Smooth muscle cell (in vitro differentiated cells): ENCODE data around the gene CLECL1. TPM values are rescaled to one million over a fixed set of nuclear protein-coding genes. Genes with fewer than 3 reads are reported as not detected.

ENCODE experiments used
- DNase-seq: peaks from one replicate; lab custom pipeline; 2025; ENCODE audit not compliant: unreplicated experiment; lab: John Stamatoyannopoulos, UW
- H2AFZ ChIP-seq: fragments of 200-600 bp; sonication (generic); 2 replicates; pipeline ENCODE4 v1.6.0; 2016; ENCODE audit warnings: antibody characterized with exemption, low read depth, mild to moderate bottlenecking
- H3F3A ChIP-seq: fragments of 200-600 bp; sonication (generic); 2 replicates; pipeline ENCODE4 v1.6.0; 2017; ENCODE audit warnings: antibody characterized with exemption, low read depth
- H3K27ac ChIP-seq: fragments of 200-600 bp; sonication (generic); 2 replicates; pipeline ENCODE4 v1.5.1; 2016; ENCODE audit warnings: low read depth, mild to moderate bottlenecking
- H3K27me3 ChIP-seq: fragments of 200-600 bp; sonication (generic); 2 replicates; pipeline ENCODE4 v1.6.1; 2016; ENCODE audit warnings: low read depth, mild to moderate bottlenecking
- H3K36me3 ChIP-seq: fragments of 200-600 bp; sonication (generic); 2 replicates; pipeline ENCODE4 v1.5.1; 2016; ENCODE audit warnings: low read depth
- H3K4me1 ChIP-seq: fragments of 200-600 bp; sonication (generic); 2 replicates; pipeline ENCODE4 v1.5.1; 2016; ENCODE audit warnings: low read depth
- H3K4me2 ChIP-seq: fragments of 200-600 bp; sonication (generic); 2 replicates; pipeline ENCODE4 v1.6.0; 2016; ENCODE audit warnings: mild to moderate bottlenecking
- H3K4me3 ChIP-seq: fragments of 200-600 bp; sonication (generic); 2 replicates; pipeline ENCODE4 v1.5.1; 2016; ENCODE audit warnings: mild to moderate bottlenecking
- H3K79me2 ChIP-seq: fragments of 200-600 bp; sonication (generic); 2 replicates; pipeline ENCODE4 v1.6.0; 2016; ENCODE audit warnings: low read depth, mild to moderate bottlenecking
- H3K9ac ChIP-seq: fragments of 200-600 bp; sonication (generic); 2 replicates; pipeline ENCODE4 v1.6.0; 2016; ENCODE audit warnings: low read depth
- H3K9me3 ChIP-seq: fragments of 200-600 bp; sonication (generic); replicated peaks from 2 replicates; pipeline ENCODE4 v1.5.1; 2016; ENCODE audit warnings: low read depth
- H4K20me1 ChIP-seq: fragments of 200-600 bp; sonication (generic); 2 replicates; pipeline ENCODE4 v1.6.0; 2016; ENCODE audit warnings: low read depth
- CTCF ChIP-seq: fragments of 200-600 bp; sonication (generic); IDR thresholded peaks from 2 replicates; pipeline ENCODE4 v1.5.1; 2017; ENCODE audit warnings: borderline replicate concordance, mild to moderate bottlenecking, antibody characterized with exemption; ENCODE audit not compliant: insufficient read depth, poor library complexity, severe bottlenecking
- WGBS: methylation state at CpG from one replicate; pipeline ENCODE4 v1.1.7; 2016; ENCODE audit warnings: low lambda C conversion rate; 5-methylcytosine and 5-hydroxymethylcytosine counted together
- polyA plus RNA-seq: library from polyadenylated mRNA; unstranded; fragments of >200 nt; fragmentation: Nextera tagmentation; extraction: Ambion mirVana; gene quantifications from 2 replicates; pipeline ENCODE4 v1.2.1, GENCODE V29; 2016
- total RNA-seq: library from RNA; depleted of rRNA; stranded (reverse); fragments of >200 nt; gene quantifications from 2 replicates; pipeline ENCODE4 v1.2.3, GENCODE V29; 2014

Gene CLECL1
- total and polyA plus RNA-seq, 2 experiments from 2014 or later: not detected

- Histone ChIP-seq H3K27me3 (no peaks in the 10 kb centered on the region), H3K79me2 (no peaks in the 10 kb centered on the region), H3K4me3 (no peak overlapping the region), H3K4me2 (no peak overlapping the region), H2AFZ (no peak overlapping the region), H3K4me1 (no peaks in the 10 kb centered on the region), H3K27ac (no peak overlapping the region), H4K20me1 (no peaks in the 10 kb centered on the region), H3K36me3 (no peaks in the 10 kb centered on the region), H3K9ac (no peak overlapping the region), H3F3A (no peaks in the 10 kb centered on the region), H3K9me3 (no peaks in the 10 kb centered on the region)
- no peak for TF ChIP-seq CTCF
- DNase-seq: no peak
These were observed 22.1 kb upstream of the CLECL1 start for GRCh38 chr12:9755035-9755434.

GRCh38 chr12:9754099-9754927, 21.4 kb upstream of the CLECL1 start:
- 95% methylated on average over 3 of the region's 3 CpGs for WGBS
- Histone ChIP-seq H3K9me3 (no peaks in the 10 kb centered on the region), H3K27ac (no peak overlapping the region), H3K9ac (no peak overlapping the region), H3K4me2 (no peak overlapping the region), H3K36me3 (no peaks in the 10 kb centered on the region), H3K79me2 (no peaks in the 10 kb centered on the region), H3K27me3 (no peaks in the 10 kb centered on the region), H3F3A (no peaks in the 10 kb centered on the region), H2AFZ (no peak overlapping the region), H4K20me1 (no peaks in the 10 kb centered on the region), H3K4me3 (no peak overlapping the region), H3K4me1 (no peaks in the 10 kb centered on the region)
- no peak for DNase-seq
- TF ChIP-seq CTCF: no peak

GRCh38 chr12:9753498-9753897, 20.6 kb upstream of the CLECL1 start:
- Histone ChIP-seq H4K20me1 (no peaks in the 10 kb centered on the region), H3K36me3 (no peaks in the 10 kb centered on the region), H2AFZ (no peak overlapping the region), H3K9ac (no peak overlapping the region), H3K27ac (no peak overlapping the region), H3K4me1 (no peaks in the 10 kb centered on the region), H3K9me3 (no peaks in the 10 kb centered on the region), H3K27me3 (no peaks in the 10 kb centered on the region), H3K79me2 (no peaks in the 10 kb centered on the region), H3K4me2 (no peak overlapping the region), H3K4me3 (no peak overlapping the region), H3F3A (no peaks in the 10 kb centered on the region)
- no peak for DNase-seq
- WGBS: 81% methylated on average over 3 of the region's 3 CpGs
- TF ChIP-seq CTCF: no peak

- H3K9me3 ChIP-seq: no peaks in the 10 kb centered on the region
- H3K4me2 ChIP-seq: no peak overlapping the region
- H2AFZ ChIP-seq: no peak overlapping the region
- H3K36me3 ChIP-seq: no peaks in the 10 kb centered on the region
- no peaks in the 10 kb centered on the region for H3K27me3 ChIP-seq
- no peak overlapping the region for H3K4me3 ChIP-seq
- DNase-seq: no peak
- no peaks in the 10 kb centered on the region for H4K20me1 ChIP-seq
- no peaks in the 10 kb centered on the region for H3K79me2 ChIP-seq
- H3F3A ChIP-seq: no peaks in the 10 kb centered on the region
- no peak overlapping the region for H3K27ac ChIP-seq
- no peak for TF ChIP-seq CTCF
- WGBS: 76% methylated on average over 2 of the region's 2 CpGs
- H3K4me1 ChIP-seq: no peaks in the 10 kb centered on the region
- no peak overlapping the region for H3K9ac ChIP-seq
These were observed 20.2 kb upstream of the CLECL1 start for GRCh38 chr12:9753073-9753472.
